HG02852 (cell line): Measurements from ENCODE around the gene CDH13.

ENCODE experiments used
- ATAC-seq: cut with Tn5 transposase; IDR thresholded peaks from one replicate; pipeline ENCODE4 v1.9.1; 2021; ENCODE audit warnings: mild to moderate bottlenecking, moderate library complexity; ENCODE audit not compliant: unreplicated experiment

The CDH13 gene

GRCh38 chr16:83268169-83268568 lies 641.4 kb downstream of the CDH13 start:
- ATAC-seq = no peak

GRCh38 chr16:83269048-83269447 lies 642.3 kb downstream of the CDH13 start:
- ATAC-seq = no peak

GRCh38 chr16:83269541-83269940 lies 642.8 kb downstream of the CDH13 start:
- ATAC-seq = no peak

GRCh38 chr16:83270061-83270460 lies 643.3 kb downstream of the CDH13 start:
- ATAC-seq = no peak

- ATAC-seq = no peak
These were observed 643.9 kb downstream of the CDH13 start for GRCh38 chr16:83270640-83271039.

GRCh38 chr16:83271123-83271522 lies 644.4 kb downstream of the CDH13 start:
- ATAC-seq = no peak

- ATAC-seq = no peak
These were observed 645.3 kb downstream of the CDH13 start for GRCh38 chr16:83271970-83272575.

- no peak for ATAC-seq
These were observed 646.1 kb downstream of the CDH13 start for GRCh38 chr16:83272843-83273242.

GRCh38 chr16:83273504-83274173 lies 646.9 kb downstream of the CDH13 start:
- ATAC-seq = no peak

- ATAC-seq = no peak
These were observed 652.5 kb downstream of the CDH13 start for GRCh38 chr16:83279251-83279650.

- ATAC-seq = no peak
These were observed 659.2 kb downstream of the CDH13 start for GRCh38 chr16:83285921-83286320.

GRCh38 chr16:83296505-83296904 lies 669.7 kb downstream of the CDH13 start:
- no peak for ATAC-seq

GRCh38 chr16:83298541-83298940 lies 671.8 kb downstream of the CDH13 start:
- no peak for ATAC-seq

- no peak for ATAC-seq
These were observed 673.6 kb downstream of the CDH13 start for GRCh38 chr16:83300326-83300725.

- no peak for ATAC-seq
These were observed 675.2 kb downstream of the CDH13 start for GRCh38 chr16:83301971-83302370.

- ATAC-seq = no peak
These were observed 676.1 kb downstream of the CDH13 start for GRCh38 chr16:83302853-83303252.

GRCh38 chr16:83305092-83305491 lies 678.3 kb downstream of the CDH13 start:
- ATAC-seq = no peak

GRCh38 chr16:83306961-83307593 lies 680.3 kb downstream of the CDH13 start:
- ATAC-seq = no peak

- no peak for ATAC-seq
These were observed 680.8 kb downstream of the CDH13 start for GRCh38 chr16:83307594-83307992.

GRCh38 chr16:83308414-83308813 lies 681.6 kb downstream of the CDH13 start:
- no peak for ATAC-seq

- ATAC-seq = no peak
These were observed 684.0 kb downstream of the CDH13 start for GRCh38 chr16:83310816-83311215.

GRCh38 chr16:83312015-83312717 lies 685.4 kb downstream of the CDH13 start:
- no peak for ATAC-seq
